WTC11 (cell line): ENCODE measurements around the gene HIP1.

ENCODE experiments used
- AFF4 ChIP-seq: sonication (generic); formaldehyde crosslinking; IDR thresholded peaks from 2 replicates; pipeline ENCODE4 v1.8.1; 2023; ENCODE audit warnings: mild to moderate bottlenecking, missing genetic modification reagents, borderline replicate concordance
- CDX4 ChIP-seq: fragments of 250-450 bp; sonication (Bioruptor Pico); IDR thresholded peaks from 2 replicates; pipeline ENCODE4 v1.9.0; 2021; ENCODE audit warnings: moderate library complexity, mild to moderate bottlenecking, inconsistent platforms, borderline replicate concordance
- CTCF ChIP-seq: fragments of 200-600 bp; IDR thresholded peaks from 2 replicates; pipeline ENCODE4 v1.8.0; 2022; ENCODE audit warnings: antibody characterized with exemption

- TF ChIP-seq CDX4 (no peak), CTCF (no peak), AFF4 (CRISPR knock-in tag) (no peak)
Measured at GRCh38 chr7:75626954-75627353, 111.8 kb downstream of the HIP1 start.
